Suprapubic skin (tissue), 3 donors: Measurements from ENCODE around the gene LYG1.
"Not testable (repeated sequence)": the region's sequence is repeated elsewhere in the genome, so short reads cannot be mapped to it uniquely, and the experiment has no call there.

Experiments
- POLR2AphosphoS5 ChIP-seq, 3 donors: sonication (generic); formaldehyde crosslinking; IDR thresholded peaks; one replicate each; pipeline ENCODE4 v1.6.1; 2017; ENCODE audit warnings: antibody characterized with exemption in 3 of 3
- TF ChIP-seq, protein P1 (sequence below), 2 donors: fragments of 200-600 bp in 1 of 2; fragments of 450-650 bp in 1 of 2; sonication (generic) in 1 of 2; IDR thresholded peaks; one replicate each; pipeline ENCODE4 v1.5.1; 2016 to 2019; ENCODE audit warnings: antibody characterized with exemption in 2 of 2, mild to moderate bottlenecking in 1 of 2, moderate library complexity in 1 of 2

DNA sequence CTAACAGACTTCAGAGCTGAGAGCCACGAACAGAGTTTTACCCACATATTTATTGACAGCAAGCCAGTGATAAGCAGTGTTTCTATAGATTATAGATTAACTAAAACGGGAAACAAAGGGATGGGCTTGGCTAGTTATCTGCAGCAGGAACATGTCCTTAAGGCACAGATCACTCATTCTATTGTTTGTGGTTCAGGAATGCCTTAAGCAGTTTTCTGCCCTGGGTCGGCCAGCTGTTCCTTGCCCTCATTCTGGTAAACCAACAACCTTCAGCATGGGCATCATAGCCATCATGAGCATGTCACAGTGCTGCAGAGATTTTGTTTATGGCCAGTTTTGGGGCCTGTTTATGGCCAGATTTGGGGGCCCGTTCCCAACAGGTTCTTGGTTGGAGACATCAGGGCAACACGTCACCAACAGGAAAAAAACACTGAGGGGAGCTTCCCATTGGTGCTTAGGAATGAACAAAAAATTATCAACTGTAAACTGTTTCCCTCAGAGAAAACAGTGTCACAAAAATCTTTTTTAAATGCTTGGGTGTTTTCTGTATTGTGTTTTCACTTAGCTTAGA lies 22.7 kb downstream of the LYG1 start:
- TF ChIP-seq, protein P1, sequence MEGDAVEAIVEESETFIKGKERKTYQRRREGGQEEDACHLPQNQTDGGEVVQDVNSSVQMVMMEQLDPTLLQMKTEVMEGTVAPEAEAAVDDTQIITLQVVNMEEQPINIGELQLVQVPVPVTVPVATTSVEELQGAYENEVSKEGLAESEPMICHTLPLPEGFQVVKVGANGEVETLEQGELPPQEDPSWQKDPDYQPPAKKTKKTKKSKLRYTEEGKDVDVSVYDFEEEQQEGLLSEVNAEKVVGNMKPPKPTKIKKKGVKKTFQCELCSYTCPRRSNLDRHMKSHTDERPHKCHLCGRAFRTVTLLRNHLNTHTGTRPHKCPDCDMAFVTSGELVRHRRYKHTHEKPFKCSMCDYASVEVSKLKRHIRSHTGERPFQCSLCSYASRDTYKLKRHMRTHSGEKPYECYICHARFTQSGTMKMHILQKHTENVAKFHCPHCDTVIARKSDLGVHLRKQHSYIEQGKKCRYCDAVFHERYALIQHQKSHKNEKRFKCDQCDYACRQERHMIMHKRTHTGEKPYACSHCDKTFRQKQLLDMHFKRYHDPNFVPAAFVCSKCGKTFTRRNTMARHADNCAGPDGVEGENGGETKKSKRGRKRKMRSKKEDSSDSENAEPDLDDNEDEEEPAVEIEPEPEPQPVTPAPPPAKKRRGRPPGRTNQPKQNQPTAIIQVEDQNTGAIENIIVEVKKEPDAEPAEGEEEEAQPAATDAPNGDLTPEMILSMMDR (IDR thresholded peaks at IDR 0.05), result not testable (repeated sequence)
- not testable (repeated sequence) for TF ChIP-seq POLR2AphosphoS5 (IDR thresholded peaks at IDR 0.05)
